Parathyroid adenoma (tissue), 2 donors: ENCODE measurements around the gene OSTN.
"Not testable (repeated sequence)": the region's sequence is repeated elsewhere in the genome, so short reads cannot be mapped to it uniquely, and the experiment has no call there.

Source experiments
- H2AFZ ChIP-seq: fragments of 300-600 bp; sonication (generic); one replicate; pipeline ENCODE4 v1.7.0; 2017; ENCODE audit warnings: antibody characterized with exemption, mild to moderate bottlenecking
- H3K27ac ChIP-seq: fragments of 300-600 bp; sonication (generic); one replicate; pipeline ENCODE4 v1.7.0; 2017
- H3K27me3 ChIP-seq: fragments of 300-600 bp; sonication (generic); one replicate; pipeline ENCODE4 v1.7.0; 2017; ENCODE audit warnings: low read length; ENCODE audit not compliant: control insufficient read depth, insufficient read depth
- H3K36me3 ChIP-seq: fragments of 300-600 bp; sonication (generic); one replicate; pipeline ENCODE4 v1.7.0; 2017; ENCODE audit warnings: low read length; ENCODE audit not compliant: control insufficient read depth, insufficient read depth
- H3K4me1 ChIP-seq: fragments of 300-600 bp; sonication (generic); one replicate; pipeline ENCODE4 v1.7.0; 2017; ENCODE audit warnings: control low read depth
- H3K4me2 ChIP-seq: fragments of 300-600 bp; sonication (generic); one replicate; pipeline ENCODE4 v1.7.0; 2017; ENCODE audit warnings: low read length
- H3K4me3 ChIP-seq: fragments of 300-600 bp; sonication (generic); one replicate; pipeline ENCODE4 v1.7.0; 2017; ENCODE audit warnings: low read depth, low read length
- H3K79me2 ChIP-seq: fragments of 300-600 bp; sonication (generic); one replicate; pipeline ENCODE4 v1.7.0; 2017; ENCODE audit warnings: control low read depth
- H3K9ac ChIP-seq: fragments of 300-600 bp; sonication (generic); one replicate; pipeline ENCODE4 v1.7.0; 2017; ENCODE audit warnings: mild to moderate bottlenecking
- H3K9me3 ChIP-seq: fragments of 300-600 bp; sonication (generic); one replicate; pipeline ENCODE4 v1.7.0; 2017; ENCODE audit warnings: low read length; ENCODE audit not compliant: control insufficient read depth
- CTCF ChIP-seq: fragments of 300-600 bp; sonication (generic); IDR thresholded peaks from one replicate; pipeline ENCODE4 v1.7.0; 2017; ENCODE audit warnings: antibody characterized with exemption, mild to moderate bottlenecking
- donor health status: primary hyperparathyroidism.

The OSTN gene

GRCh38 chr3:191240486-191240885 is 41.4 kb downstream of the OSTN start:
- H3K79me2 ChIP-seq: no peaks in the 10 kb centered on the region
- no peak overlapping the region for H3K4me3 ChIP-seq
- H3K9ac ChIP-seq: no peak overlapping the region
- H3K27me3 ChIP-seq: no peaks in the 10 kb centered on the region
- H3K36me3 ChIP-seq: no peaks in the 10 kb centered on the region
- no peaks in the 10 kb centered on the region for H3K4me1 ChIP-seq
- no peak overlapping the region for H3K27ac ChIP-seq
- no peak overlapping the region for H2AFZ ChIP-seq
- TF ChIP-seq CTCF: no peak
- no peak overlapping the region for H3K4me2 ChIP-seq
- no peaks in the 10 kb centered on the region for H3K9me3 ChIP-seq

GRCh38 chr3:191244242-191244867 is 45.3 kb downstream of the OSTN start:
- Histone ChIP-seq H3K4me2 (no peak overlapping the region), H3K27me3 (no peaks in the 10 kb centered on the region), H3K4me1 (no peaks in the 10 kb centered on the region), H3K9me3 (no peaks in the 10 kb centered on the region), H3K9ac (no peak overlapping the region), H3K27ac (no peak overlapping the region), H3K36me3 (no peaks in the 10 kb centered on the region), H2AFZ (no peak overlapping the region), H3K79me2 (no peaks in the 10 kb centered on the region), H3K4me3 (no peak overlapping the region)
- no peak for TF ChIP-seq CTCF

- not testable (repeated sequence) for H3K27ac ChIP-seq, H3K36me3 ChIP-seq
Observed at GRCh38 chr3:191246034-191246433, 47.0 kb downstream of the OSTN start.

GRCh38 chr3:191246630-191247029 is 47.6 kb downstream of the OSTN start:
- no peak overlapping the region for H3K9ac ChIP-seq
- no peaks in the 10 kb centered on the region for H3K27me3 ChIP-seq
- H3K4me2 ChIP-seq: no peak overlapping the region
- H3K9me3 ChIP-seq: no peaks in the 10 kb centered on the region
- no peak for TF ChIP-seq CTCF
- no peak overlapping the region for H3K27ac ChIP-seq
- H3K4me1 ChIP-seq: no peaks in the 10 kb centered on the region
- no peak overlapping the region for H3K4me3 ChIP-seq
- H3K36me3 ChIP-seq: no peaks in the 10 kb centered on the region
- H2AFZ ChIP-seq: no peak overlapping the region
- H3K79me2 ChIP-seq: no peaks in the 10 kb centered on the region

More at GRCh38 chr3:191246034-191246433, 47.0 kb downstream of the OSTN start:
- H3K27me3 ChIP-seq, H3K9ac ChIP-seq, H3K9me3 ChIP-seq, H3K4me2 ChIP-seq, H3K4me1 ChIP-seq, H2AFZ ChIP-seq, H3K79me2 ChIP-seq, H3K4me3 ChIP-seq: not testable (repeated sequence)

- no peak overlapping the region for H3K9ac ChIP-seq
Observed at GRCh38 chr3:191253089-191253799, 54.2 kb downstream of the OSTN start.

More at GRCh38 chr3:191253089-191253799, 54.2 kb downstream of the OSTN start:
- Histone ChIP-seq H3K27ac (no peak overlapping the region), H2AFZ (no peak overlapping the region), H3K79me2 (no peaks in the 10 kb centered on the region), H3K9me3 (no peaks in the 10 kb centered on the region), H3K4me3 (no peak overlapping the region), H3K27me3 (no peaks in the 10 kb centered on the region), H3K4me2 (no peak overlapping the region), H3K4me1 (no peaks in the 10 kb centered on the region), H3K36me3 (no peaks in the 10 kb centered on the region)
- TF ChIP-seq CTCF: no peak
